ENCODE data around the gene SH3RF1.
"Not testable (repeated sequence)": the region's sequence is repeated elsewhere in the genome, so short reads cannot be mapped to it uniquely, and the experiment has no call there.

The SH3RF1 gene

DNA sequence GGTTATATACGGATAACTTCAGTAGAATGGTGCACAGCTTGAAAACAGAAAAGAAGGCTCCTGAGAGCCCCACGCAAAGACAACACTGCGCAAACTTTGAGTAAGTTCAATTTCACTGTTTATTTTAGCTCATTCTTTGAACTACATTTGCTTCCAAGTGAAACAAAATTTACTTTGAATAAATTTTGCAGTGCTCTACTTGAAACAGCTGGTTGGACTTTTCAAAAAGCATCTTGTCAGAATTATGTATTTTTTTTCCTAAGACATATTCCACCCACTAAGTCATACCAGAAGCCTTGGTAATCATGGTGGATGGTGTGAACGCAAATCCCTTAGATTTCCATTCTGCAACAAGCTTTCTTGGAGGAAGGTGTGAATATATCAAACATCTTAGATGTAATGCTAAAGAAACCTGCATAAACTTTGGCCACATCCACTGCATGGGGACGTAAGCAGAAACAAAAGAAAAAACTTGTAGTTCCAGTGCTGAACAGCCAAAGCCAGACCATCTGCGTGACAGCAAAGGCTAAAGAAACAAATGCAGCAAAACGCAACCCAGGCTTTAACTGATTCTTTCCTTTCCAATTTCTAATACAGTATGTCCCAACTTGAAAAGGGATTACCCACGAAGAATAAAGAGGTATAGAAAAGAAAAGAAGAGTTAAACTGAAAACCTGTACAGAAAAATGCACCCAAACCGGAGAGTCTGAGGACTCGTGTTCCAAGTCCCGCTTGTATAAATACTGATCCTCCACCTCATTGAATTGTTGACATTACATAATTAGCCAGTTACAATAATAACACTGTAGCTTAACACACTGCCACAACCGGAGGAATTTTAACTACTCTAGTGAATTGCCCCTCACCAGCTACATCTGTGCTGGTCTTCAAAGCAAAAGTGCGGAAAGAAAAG lies 90.9 kb downstream of the SH3RF1 start:
- DNase-seq (ENCODE audit: insufficient read length, low spot score) (no peak), FAIRE-seq (no peak)
- TF ChIP-seq, protein P1, sequence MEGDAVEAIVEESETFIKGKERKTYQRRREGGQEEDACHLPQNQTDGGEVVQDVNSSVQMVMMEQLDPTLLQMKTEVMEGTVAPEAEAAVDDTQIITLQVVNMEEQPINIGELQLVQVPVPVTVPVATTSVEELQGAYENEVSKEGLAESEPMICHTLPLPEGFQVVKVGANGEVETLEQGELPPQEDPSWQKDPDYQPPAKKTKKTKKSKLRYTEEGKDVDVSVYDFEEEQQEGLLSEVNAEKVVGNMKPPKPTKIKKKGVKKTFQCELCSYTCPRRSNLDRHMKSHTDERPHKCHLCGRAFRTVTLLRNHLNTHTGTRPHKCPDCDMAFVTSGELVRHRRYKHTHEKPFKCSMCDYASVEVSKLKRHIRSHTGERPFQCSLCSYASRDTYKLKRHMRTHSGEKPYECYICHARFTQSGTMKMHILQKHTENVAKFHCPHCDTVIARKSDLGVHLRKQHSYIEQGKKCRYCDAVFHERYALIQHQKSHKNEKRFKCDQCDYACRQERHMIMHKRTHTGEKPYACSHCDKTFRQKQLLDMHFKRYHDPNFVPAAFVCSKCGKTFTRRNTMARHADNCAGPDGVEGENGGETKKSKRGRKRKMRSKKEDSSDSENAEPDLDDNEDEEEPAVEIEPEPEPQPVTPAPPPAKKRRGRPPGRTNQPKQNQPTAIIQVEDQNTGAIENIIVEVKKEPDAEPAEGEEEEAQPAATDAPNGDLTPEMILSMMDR (IDR thresholded peaks at IDR 0.05; ENCODE audit: insufficient read depth, missing control alignments) = no peak

DNA sequence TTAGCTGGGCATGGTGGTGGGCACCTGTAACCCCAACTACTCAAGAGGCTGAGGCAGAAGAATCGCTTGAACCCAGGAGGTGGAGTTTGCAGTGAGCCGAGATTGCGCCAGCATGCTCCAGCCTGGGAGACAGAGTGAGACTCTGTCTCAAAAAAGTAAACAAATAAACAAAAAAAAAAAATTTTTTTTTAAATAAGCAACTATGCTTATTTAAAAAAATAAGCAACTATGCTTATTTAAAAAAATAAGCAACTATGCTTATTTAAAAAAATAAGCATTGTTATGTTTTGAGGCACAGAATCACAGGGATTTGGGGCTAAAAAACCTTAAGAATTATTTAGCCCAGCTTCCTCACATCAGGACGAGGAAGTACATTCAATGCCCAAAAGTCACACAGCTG lies 92.7 kb downstream of the SH3RF1 start:
- not testable (repeated sequence) for DNase-seq (ENCODE audit: insufficient read length, low spot score); FAIRE-seq

DNA sequence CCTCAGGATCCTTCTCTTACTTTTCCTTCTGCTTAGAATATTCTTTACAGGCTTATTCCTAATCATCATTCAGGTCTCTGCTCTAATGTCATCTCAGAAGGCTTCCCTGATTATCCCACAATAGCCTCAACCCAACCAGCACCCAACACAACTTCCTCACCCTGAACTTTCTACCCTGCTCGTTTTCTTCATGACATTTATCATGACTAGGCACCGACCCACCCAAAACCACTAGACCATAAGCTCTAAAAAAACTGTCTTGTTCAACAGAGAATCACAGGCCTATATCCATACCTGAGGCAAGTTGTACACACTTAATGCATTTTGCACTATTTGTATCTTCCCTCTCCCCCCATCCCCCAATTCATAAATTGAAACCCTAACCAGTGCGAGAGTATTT lies 95.3 kb downstream of the SH3RF1 start:
- DNase-seq (ENCODE audit: insufficient read length, low spot score) (no peak), FAIRE-seq (no peak)
- TF ChIP-seq, protein P1 (IDR thresholded peaks at IDR 0.05; ENCODE audit: insufficient read depth, missing control alignments) = no peak

DNA sequence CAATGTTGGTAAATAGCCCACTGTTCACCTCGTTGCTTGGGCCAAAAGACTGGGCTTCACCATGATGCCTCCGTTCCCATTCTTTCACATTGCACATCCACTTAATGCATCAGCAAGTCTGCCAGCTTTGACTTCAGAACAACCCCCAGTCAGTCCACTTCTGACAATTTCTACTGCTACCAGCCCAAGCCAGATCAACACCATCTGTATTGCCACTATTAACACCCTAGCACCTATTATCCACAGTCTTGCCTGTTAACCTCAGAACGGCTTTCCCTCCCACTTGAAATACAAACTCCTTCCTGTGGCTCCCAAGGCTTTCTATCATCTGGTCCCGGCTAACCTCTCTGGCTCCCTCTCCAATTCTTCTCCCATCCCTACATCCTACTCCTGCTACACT lies 95.7 kb downstream of the SH3RF1 start:
- TF ChIP-seq, protein P1 (IDR thresholded peaks at IDR 0.05; ENCODE audit: insufficient read depth, missing control alignments) = no peak
- DNase-seq (ENCODE audit: insufficient read length, low spot score) (no peak), FAIRE-seq (no peak)

- TF ChIP-seq, protein P1 (IDR thresholded peaks at IDR 0.05; ENCODE audit: insufficient read depth, missing control alignments) = no peak
- FAIRE-seq = no peak
- no peak for DNase-seq (ENCODE audit: insufficient read length, low spot score)
Observed at GRCh38 chr4:169174247-169174646, 96.5 kb downstream of the SH3RF1 start.

- TF ChIP-seq, protein P1 (IDR thresholded peaks at IDR 0.05; ENCODE audit: insufficient read depth, missing control alignments) = no peak
- DNase-seq (ENCODE audit: insufficient read length, low spot score) (no peak), FAIRE-seq (no peak)
Observed at GRCh38 chr4:169167957-169168858, 102.5 kb downstream of the SH3RF1 start.

GRCh38 chr4:169164669-169165415 lies 105.9 kb downstream of the SH3RF1 start:
- TF ChIP-seq, protein P1 (IDR thresholded peaks at IDR 0.05; ENCODE audit: insufficient read depth, missing control alignments) = no peak
- FAIRE-seq = no peak
- DNase-seq (ENCODE audit: insufficient read length, low spot score) = no peak
